ENCODE measurements around the gene SHB. TPM values are rescaled to one million over a fixed set of nuclear protein-coding genes. Genes with fewer than 3 reads are reported as not detected.
A peak's percentile ranks its signal among the peaks of the same experiment; 100 is the strongest.

The SHB gene
- total and polyA plus RNA-seq, 2 of the 13 experiments (the other 11 are each of a cell fraction or from before 2014, with no cell fraction given): 19.4 to 20.7 TPM

DNA sequence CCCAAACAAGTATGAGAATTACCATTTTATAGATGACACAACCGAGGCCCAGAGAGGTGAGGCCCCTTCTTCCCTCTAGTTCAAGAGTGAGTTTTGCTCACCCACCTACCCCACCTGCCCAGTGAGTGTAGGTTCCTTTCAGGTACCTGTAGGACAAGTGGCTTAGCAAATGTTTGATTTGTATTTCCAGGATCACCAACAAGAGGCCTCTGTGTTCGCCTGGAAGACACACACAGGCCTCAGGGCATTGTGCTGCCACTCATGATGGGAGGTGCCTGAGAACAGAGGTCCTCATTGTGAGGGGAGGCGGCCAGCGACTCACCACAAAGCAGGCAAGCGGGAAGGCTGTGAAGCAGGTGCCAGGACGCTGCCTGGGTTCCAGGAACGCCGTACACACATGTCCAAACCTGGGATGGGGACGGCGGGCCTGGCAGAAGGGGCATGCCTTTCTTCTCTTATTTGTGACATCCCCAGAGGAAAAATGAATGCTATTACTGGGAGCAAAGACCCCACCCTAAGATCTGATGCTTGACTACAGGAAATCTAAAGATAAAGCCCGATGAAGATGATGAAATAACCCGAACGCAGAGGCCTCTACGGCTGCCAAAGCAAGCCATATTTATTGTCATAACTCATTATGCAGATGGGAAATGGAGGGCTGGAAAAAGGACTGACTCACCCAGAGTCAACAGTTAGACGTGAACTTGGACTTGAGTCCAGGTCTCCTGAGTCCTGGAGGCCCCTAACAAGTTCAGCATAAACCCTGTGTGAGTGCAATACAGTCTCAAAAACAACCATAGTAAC is 104.9 kb downstream of the SHB start:
- TSS peak; percentile 99 for BruUV-seq (replicated peaks)
- 8% methylated on average over 14 of the region's 15 CpGs for WGBS (ENCODE audit: low lambda C conversion rate)
- H3K4me1 ChIP-seq (ENCODE audit: insufficient read depth, low read length): peaks cover 78% of the 10 kb centered on the region
- in situ Hi-C loops (cut with HindIII; ENCODE audit: extremely low pct_ligation_motif_present, low pct_unique_long_range_greater_than_20kb): loop anchor here (5.0 kb wide), 2 partner anchors 43 to 103 kb away; partner anchors contain the start of gene SHB
- FAIRE-seq (peak; percentile 28), ATAC-seq (peak; percentile 83), DNase-seq (ENCODE audit: low spot score) (peak; percentile 94)
- H4K20me1 ChIP-seq (ENCODE audit: insufficient read depth, low read length): peaks cover 46% of the 10 kb centered on the region
- peak overlapping the region; percentile 65 for H3K27ac ChIP-seq (ENCODE audit: extremely low read length, insufficient read depth, low read length)
- intact Hi-C loops (cut with micrococcal nuclease; ENCODE audit: unreplicated experiment): loop anchor here (2.0 kb wide), 1 partner anchor 99 kb away; no protein-coding TSS in a partner anchor
- H3K79me2 ChIP-seq (ENCODE audit: insufficient read depth, low read length): peaks cover 21% of the 10 kb centered on the region
- CTCF ChIA-PET (ENCODE audit: low intra/inter-chr PET ratio, low total read pairs): no interaction called here
- POLR2A ChIA-PET: interaction anchor here (0.7 to 1.0 kb wide), 3 partner anchors 56 to 83 kb away, joined by 3 to 5 read pairs (median 5); no protein-coding TSS in a partner anchor
- H3K4me3 ChIP-seq (replicated peaks in 1 of 3; ENCODE audit: insufficient read depth in 1 of 3, low read depth in 2 of 3, low read length in 3 of 3): peak overlapping the region in 1 of 3 experiments; percentile 42; a peak in 2 of 6 replicates
- no peaks in the 10 kb centered on the region for H3K9me3 ChIP-seq (ENCODE audit: low read length)
- no peak overlapping the region for H2AFZ ChIP-seq (ENCODE audit: low read length)
- H3K36me3 ChIP-seq (replicated peaks in 1 of 2; ENCODE audit: control insufficient read depth in 1 of 2, insufficient read depth in 2 of 2, low read length in 2 of 2): peaks cover 16 to 63% of the 10 kb centered on the region in 2 experiments
- peak overlapping the region; percentile 58 for H3K4me2 ChIP-seq (ENCODE audit: low read depth, low read length)
- H3K9ac ChIP-seq (ENCODE audit: insufficient read depth, low read depth, low read length): peak overlapping the region; percentile 38
- no peaks in the 10 kb centered on the region for H3K27me3 ChIP-seq (ENCODE audit: control insufficient read depth in 1 of 2, insufficient read depth in 2 of 2, low read length in 2 of 2)
- TF ChIP-seq, protein P1, sequence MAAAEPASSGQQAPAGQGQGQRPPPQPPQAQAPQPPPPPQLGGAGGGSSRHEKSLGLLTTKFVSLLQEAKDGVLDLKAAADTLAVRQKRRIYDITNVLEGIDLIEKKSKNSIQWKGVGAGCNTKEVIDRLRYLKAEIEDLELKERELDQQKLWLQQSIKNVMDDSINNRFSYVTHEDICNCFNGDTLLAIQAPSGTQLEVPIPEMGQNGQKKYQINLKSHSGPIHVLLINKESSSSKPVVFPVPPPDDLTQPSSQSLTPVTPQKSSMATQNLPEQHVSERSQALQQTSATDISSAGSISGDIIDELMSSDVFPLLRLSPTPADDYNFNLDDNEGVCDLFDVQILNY (CRISPR knock-in tag; conservative IDR thresholded peaks at IDR 0.05): no peak
- no peak for TF ChIP-seq RBFOX2 (IDR thresholded peaks at IDR 0.05; ENCODE audit: low read depth, low read length)
- TF ChIP-seq, protein P2, sequence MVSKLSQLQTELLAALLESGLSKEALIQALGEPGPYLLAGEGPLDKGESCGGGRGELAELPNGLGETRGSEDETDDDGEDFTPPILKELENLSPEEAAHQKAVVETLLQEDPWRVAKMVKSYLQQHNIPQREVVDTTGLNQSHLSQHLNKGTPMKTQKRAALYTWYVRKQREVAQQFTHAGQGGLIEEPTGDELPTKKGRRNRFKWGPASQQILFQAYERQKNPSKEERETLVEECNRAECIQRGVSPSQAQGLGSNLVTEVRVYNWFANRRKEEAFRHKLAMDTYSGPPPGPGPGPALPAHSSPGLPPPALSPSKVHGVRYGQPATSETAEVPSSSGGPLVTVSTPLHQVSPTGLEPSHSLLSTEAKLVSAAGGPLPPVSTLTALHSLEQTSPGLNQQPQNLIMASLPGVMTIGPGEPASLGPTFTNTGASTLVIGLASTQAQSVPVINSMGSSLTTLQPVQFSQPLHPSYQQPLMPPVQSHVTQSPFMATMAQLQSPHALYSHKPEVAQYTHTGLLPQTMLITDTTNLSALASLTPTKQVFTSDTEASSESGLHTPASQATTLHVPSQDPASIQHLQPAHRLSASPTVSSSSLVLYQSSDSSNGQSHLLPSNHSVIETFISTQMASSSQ (IDR thresholded peaks at IDR 0.05; ENCODE audit: low read depth): no peak
- TF ChIP-seq, protein P2 (CRISPR knock-in tag; IDR thresholded peaks at IDR 0.05; ENCODE audit: borderline replicate concordance): peak; percentile 87
- TF ChIP-seq TARDBP (CRISPR knock-in tag; IDR thresholded peaks at IDR 0.05): peak; percentile 47
- TF ChIP-seq, protein P3, sequence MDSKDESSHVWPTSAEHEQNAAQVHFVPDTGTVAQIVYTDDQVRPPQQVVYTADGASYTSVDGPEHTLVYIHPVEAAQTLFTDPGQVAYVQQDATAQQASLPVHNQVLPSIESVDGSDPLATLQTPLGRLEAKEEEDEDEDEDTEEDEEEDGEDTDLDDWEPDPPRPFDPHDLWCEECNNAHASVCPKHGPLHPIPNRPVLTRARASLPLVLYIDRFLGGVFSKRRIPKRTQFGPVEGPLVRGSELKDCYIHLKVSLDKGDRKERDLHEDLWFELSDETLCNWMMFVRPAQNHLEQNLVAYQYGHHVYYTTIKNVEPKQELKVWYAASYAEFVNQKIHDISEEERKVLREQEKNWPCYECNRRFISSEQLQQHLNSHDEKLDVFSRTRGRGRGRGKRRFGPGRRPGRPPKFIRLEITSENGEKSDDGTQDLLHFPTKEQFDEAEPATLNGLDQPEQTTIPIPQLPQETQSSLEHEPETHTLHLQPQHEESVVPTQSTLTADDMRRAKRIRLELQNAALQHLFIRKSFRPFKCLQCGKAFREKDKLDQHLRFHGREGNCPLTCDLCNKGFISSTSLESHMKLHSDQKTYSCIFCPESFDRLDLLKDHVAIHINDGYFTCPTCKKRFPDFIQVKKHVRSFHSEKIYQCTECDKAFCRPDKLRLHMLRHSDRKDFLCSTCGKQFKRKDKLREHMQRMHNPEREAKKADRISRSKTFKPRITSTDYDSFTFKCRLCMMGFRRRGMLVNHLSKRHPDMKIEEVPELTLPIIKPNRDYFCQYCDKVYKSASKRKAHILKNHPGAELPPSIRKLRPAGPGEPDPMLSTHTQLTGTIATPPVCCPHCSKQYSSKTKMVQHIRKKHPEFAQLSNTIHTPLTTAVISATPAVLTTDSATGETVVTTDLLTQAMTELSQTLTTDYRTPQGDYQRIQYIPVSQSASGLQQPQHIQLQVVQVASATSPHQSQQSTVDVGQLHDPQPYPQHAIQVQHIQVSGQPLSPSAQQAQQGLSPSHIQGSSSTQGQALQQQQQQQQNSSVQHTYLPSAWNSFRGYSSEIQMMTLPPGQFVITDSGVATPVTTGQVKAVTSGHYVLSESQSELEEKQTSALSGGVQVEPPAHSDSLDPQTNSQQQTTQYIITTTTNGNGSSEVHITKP (CRISPR knock-in tag; IDR thresholded peaks at IDR 0.05; ENCODE audit: low read depth): peak; percentile 23; the same call in 1 of the 2 replicates
- TF ChIP-seq, protein P4, sequence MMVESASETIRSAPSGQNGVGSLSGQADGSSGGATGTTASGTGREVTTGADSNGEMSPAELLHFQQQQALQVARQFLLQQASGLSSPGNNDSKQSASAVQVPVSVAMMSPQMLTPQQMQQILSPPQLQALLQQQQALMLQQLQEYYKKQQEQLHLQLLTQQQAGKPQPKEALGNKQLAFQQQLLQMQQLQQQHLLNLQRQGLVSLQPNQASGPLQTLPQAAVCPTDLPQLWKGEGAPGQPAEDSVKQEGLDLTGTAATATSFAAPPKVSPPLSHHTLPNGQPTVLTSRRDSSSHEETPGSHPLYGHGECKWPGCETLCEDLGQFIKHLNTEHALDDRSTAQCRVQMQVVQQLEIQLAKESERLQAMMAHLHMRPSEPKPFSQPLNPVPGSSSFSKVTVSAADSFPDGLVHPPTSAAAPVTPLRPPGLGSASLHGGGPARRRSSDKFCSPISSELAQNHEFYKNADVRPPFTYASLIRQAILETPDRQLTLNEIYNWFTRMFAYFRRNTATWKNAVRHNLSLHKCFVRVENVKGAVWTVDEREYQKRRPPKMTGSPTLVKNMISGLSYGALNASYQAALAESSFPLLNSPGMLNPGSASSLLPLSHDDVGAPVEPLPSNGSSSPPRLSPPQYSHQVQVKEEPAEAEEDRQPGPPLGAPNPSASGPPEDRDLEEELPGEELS (CRISPR knock-in tag; IDR thresholded peaks at IDR 0.05): 0 out of 2 replicates have a peak, but pooled peaks have one; percentile 52
- peak; percentile 41 for TF ChIP-seq PHF5A (CRISPR knock-in tag; IDR thresholded peaks at IDR 0.05; ENCODE audit: low read depth, unreplicated experiment)
- TF ChIP-seq ZNF768 (CRISPR knock-in tag; IDR thresholded peaks at IDR 0.05): peak; percentile 49; the same call in 1 of the 2 replicates
- 0 out of 2 replicates have a peak, but pooled peaks have one; percentile 12 for TF ChIP-seq HIVEP1 (CRISPR knock-in tag; IDR thresholded peaks at IDR 0.05)

Measured in HepG2 (cell line).